ENCODE measurements around the gene WDR36. TPM values are rescaled to one million over a fixed set of nuclear protein-coding genes. Genes with fewer than 3 reads are reported as not detected.

Gene WDR36
- total and polyA plus RNA-seq, 9 of the 15 experiments (the other 6 are each of a cell fraction or from before 2014, with no cell fraction given) = 25.7 to 68.0 (median 41.5) TPM

DNA sequence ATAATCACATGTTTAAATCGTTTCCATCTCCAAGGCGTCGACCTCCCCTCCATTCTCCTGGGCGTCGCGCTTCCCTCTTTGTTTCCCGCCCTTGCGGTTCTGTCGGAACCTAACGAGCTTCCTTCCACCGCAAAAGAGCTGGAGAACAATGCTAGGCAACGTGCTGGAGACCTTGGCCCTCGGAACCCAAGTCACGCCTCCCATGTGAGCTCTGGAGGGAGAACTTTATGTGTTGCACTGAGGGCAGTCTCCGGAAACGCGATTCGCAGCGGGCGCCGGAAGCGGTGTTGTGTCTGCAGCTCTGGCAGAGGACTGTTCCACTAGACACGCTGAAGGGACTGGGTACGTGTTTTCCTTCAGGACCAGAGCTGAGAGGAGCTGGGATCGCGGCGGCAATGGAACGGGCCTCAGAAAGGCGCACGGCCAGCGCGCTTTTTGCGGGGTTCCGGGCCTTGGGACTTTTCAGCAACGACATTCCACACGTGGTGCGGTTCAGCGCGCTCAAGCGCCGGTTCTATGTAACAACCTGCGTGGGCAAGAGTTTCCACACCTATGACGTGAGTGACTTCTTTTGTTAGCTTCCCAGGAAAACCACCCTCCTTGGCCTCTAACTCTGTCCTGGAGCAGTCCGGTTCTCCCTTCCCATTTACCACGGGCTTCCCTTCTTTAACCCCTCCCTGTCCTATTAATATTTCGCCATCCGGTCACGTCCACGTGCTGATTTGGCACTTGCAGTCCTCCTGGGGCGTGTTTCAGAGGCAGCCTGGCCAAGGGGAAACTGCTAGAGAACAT, at the start of gene WDR36 (continued):
- TF ChIP-seq ZNF347 (CRISPR knock-in tag; IDR thresholded peaks at IDR 0.05; ENCODE audit: low read depth) (no peak), ARNT (IDR thresholded peaks at IDR 0.05) (peak; percentile 81 to 88), ARID1B (IDR thresholded peaks at IDR 0.05) (0 out of 2 replicates have a peak, but pooled peaks have one; percentile 17), DNMT1 (IDR thresholded peaks at IDR 0.05) (no peak), ETS2 (tag; IDR thresholded peaks at IDR 0.05; ENCODE audit: borderline replicate concordance, poor library complexity, severe bottlenecking) (no peak), RBM25 (IDR thresholded peaks at IDR 0.05; ENCODE audit: low read depth, low read length, severe bottlenecking) (no peak), SMAD3 (CRISPR knock-in tag; conservative IDR thresholded peaks at IDR 0.05) (peak; percentile 55; the same call in 1 of the 2 replicates), HNRNPK (IDR thresholded peaks at IDR 0.05; ENCODE audit: low read depth, low read length, poor library complexity, severe bottlenecking) (no peak), POLR3A (IDR thresholded peaks at IDR 0.05; ENCODE audit: borderline replicate concordance, extremely low read depth, insufficient read depth, insufficient read length) (no peak), SMARCA4 (IDR thresholded peaks at IDR 0.05) (no peak), ESRRB (CRISPR knock-in tag; IDR thresholded peaks at IDR 0.05; ENCODE audit: borderline replicate concordance) (no peak), ZNF212 (CRISPR knock-in tag; IDR thresholded peaks at IDR 0.05) (peak; percentile 55; the same call in 1 of the 2 replicates), GABPB2 (CRISPR knock-in tag; conservative IDR thresholded peaks at IDR 0.05) (no peak), C11orf30 (IDR thresholded peaks at IDR 0.05; ENCODE audit: low read depth) (peak; percentile 96), RBM14 (IDR thresholded peaks at IDR 0.05; ENCODE audit: borderline replicate concordance, insufficient read depth, low read depth, low read length) (no peak)
- TF ChIP-seq, protein P1, sequence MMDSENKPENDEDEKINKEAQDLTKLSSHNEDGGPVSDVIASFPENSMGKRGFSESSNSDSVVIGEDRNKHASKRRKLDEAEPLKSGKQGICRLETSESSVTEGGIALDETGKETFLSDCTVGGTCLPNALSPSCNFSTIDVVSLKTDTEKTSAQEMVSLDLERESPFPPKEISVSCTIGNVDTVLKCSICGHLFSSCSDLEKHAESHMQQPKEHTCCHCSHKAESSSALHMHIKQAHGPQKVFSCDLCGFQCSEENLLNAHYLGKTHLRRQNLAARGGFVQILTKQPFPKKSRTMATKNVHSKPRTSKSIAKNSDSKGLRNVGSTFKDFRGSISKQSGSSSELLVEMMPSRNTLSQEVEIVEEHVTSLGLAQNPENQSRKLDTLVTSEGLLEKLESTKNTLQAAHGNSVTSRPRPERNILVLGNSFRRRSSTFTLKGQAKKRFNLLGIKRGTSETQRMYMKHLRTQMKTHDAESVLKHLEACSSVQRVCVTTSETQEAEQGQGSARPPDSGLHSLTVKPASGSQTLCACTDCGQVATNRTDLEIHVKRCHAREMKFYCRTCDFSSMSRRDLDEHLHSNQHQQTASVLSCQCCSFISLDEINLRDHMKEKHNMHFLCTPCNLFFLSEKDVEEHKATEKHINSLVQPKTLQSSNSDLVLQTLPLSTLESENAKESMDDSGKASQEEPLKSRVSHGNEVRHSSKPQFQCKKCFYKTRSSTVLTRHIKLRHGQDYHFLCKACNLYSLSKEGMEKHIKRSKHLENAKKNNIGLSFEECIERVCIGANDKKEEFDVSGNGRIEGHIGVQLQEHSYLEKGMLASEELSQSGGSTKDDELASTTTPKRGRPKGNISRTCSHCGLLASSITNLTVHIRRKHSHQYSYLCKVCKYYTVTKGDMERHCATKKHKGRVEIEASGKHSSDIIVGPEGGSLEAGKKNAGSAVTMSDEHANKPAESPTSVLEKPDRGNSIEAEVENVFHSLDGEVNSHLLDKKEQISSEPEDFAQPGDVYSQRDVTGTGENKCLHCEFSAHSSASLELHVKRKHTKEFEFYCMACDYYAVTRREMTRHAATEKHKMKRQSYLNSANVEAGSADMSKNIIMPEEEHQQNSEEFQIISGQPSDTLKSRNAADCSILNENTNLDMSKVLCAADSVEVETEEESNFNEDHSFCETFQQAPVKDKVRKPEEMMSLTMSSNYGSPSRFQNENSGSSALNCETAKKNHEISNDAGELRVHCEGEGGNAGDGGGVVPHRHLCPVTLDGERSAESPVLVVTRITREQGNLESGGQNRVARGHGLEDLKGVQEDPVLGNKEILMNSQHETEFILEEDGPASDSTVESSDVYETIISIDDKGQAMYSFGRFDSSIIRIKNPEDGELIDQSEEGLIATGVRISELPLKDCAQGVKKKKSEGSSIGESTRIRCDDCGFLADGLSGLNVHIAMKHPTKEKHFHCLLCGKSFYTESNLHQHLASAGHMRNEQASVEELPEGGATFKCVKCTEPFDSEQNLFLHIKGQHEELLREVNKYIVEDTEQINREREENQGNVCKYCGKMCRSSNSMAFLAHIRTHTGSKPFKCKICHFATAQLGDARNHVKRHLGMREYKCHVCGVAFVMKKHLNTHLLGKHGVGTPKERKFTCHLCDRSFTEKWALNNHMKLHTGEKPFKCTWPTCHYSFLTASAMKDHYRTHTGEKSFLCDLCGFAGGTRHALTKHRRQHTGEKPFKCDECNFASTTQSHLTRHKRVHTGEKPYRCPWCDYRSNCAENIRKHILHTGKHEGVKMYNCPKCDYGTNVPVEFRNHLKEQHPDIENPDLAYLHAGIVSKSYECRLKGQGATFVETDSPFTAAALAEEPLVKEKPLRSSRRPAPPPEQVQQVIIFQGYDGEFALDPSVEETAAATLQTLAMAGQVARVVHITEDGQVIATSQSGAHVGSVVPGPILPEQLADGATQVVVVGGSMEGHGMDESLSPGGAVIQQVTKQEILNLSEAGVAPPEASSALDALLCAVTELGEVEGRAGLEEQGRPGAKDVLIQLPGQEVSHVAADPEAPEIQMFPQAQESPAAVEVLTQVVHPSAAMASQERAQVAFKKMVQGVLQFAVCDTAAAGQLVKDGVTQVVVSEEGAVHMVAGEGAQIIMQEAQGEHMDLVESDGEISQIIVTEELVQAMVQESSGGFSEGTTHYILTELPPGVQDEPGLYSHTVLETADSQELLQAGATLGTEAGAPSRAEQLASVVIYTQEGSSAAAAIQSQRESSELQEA (IDR thresholded peaks at IDR 0.05; ENCODE audit: low read depth) = peak; percentile 79
- TF ChIP-seq, protein P2, sequence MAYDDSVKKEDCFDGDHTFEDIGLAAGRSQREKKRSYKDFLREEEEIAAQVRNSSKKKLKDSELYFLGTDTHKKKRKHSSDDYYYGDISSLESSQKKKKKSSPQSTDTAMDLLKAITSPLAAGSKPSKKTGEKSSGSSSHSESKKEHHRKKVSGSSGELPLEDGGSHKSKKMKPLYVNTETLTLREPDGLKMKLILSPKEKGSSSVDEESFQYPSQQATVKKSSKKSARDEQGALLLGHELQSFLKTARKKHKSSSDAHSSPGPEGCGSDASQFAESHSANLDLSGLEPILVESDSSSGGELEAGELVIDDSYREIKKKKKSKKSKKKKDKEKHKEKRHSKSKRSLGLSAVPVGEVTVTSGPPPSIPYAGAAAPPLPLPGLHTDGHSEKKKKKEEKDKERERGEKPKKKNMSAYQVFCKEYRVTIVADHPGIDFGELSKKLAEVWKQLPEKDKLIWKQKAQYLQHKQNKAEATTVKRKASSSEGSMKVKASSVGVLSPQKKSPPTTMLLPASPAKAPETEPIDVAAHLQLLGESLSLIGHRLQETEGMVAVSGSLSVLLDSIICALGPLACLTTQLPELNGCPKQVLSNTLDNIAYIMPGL (CRISPR knock-in tag; IDR thresholded peaks at IDR 0.05) = no peak
- TF ChIP-seq, protein P3, sequence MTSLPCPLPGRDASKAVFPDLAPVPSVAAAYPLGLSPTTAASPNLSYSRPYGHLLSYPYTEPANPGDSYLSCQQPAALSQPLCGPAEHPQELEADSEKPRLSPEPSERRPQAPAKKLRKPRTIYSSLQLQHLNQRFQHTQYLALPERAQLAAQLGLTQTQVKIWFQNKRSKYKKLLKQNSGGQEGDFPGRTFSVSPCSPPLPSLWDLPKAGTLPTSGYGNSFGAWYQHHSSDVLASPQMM (CRISPR knock-in tag; IDR thresholded peaks at IDR 0.05) = no peak
